ENCODE data around the gene EHD1.
A peak's percentile ranks its signal among the peaks of the same experiment; 100 is the strongest.
"Not testable (repeated sequence)": the region's sequence is repeated elsewhere in the genome, so short reads cannot be mapped to it uniquely, and the experiment has no call there.

Gene EHD1

DNA sequence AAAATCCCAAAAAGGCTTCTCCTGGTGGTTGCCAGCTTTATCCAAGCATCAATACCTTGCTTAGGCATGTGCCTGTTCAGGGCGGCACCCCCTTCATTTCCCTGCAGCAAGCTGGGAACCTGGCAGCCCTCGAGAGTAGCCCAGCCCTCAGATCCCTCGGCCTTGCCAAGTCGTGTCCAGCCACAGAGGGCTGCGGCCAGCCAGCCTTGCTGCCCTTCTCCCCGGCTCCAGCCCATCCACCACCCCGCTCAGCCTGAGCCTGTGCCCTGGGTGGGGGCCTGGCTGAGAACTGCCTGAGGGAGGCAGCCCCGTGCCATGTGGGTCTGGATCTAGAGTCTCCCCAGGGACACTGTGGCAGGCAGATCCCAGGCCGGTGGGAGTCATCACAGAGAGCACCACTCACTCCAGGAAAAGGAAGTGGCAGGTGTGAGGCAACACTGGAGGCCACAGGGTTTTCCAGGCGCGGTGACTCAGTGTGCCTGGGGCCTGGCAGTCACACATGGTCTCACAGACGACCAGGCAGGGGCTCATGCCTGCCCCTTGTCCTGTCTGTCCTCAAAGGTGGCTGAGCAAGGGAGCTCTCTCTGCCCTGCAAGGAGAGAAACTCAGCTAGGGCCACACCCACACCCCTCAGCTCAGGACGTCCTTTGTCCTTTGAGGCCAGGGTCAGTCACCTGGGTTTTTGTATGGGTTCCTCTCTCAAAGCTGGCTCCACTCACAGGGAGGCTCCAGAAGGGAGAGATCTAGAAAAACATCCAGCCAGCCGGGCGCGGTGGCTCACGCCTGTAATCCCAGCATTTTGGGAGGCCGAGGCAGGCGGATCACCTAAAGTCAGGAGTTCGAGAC lies 21.8 kb downstream of the EHD1 start:
- peak; percentile 83 to 93 for DNase-seq

DNA sequence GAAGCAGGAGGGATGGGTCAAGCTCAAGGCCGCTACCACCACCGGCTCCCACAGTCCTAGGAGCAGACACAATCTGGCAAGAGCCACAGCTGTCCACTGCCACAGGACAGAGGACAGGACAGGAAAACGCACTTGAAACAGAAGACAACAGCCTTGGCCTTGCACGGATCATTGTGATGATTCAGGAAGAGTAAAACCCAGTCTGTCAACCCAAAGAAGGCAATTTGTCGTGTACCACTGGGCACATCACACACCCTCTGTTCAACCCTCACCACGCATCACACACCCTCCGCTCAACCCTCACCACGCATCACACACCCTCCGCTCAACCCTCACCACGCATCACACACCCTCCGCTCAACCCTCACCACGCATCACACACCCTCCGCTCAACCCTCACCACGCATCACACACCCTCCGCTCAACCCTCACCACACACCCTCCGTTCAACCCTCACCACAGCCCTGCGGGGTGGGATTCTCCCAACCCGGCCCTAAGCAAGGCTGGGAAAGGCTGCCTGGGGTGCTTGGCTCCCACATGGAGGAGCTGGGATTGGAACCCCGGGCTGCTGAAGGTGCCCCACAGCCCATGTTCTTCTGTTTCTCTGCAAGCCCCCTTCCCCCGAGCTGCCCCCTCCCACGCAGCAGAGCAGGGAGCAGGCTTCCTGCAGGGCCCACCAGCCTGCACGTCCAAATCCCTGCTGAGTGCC lies 22.7 kb downstream of the EHD1 start:
- no peak for DNase-seq

- peak; percentile 64 to 67 for DNase-seq
Observed at GRCh38 chr11:64854534-64855502, 23.6 kb downstream of the EHD1 start.

- no peak for DNase-seq
Observed at GRCh38 chr11:64854157-64854533, 24.3 kb downstream of the EHD1 start.

- no peak for DNase-seq
Observed at GRCh38 chr11:64853709-64854108, 24.7 kb downstream of the EHD1 start.

- peak; percentile 34 to 70 for DNase-seq
Observed at GRCh38 chr11:64852804-64853509, 25.5 kb downstream of the EHD1 start.

DNA sequence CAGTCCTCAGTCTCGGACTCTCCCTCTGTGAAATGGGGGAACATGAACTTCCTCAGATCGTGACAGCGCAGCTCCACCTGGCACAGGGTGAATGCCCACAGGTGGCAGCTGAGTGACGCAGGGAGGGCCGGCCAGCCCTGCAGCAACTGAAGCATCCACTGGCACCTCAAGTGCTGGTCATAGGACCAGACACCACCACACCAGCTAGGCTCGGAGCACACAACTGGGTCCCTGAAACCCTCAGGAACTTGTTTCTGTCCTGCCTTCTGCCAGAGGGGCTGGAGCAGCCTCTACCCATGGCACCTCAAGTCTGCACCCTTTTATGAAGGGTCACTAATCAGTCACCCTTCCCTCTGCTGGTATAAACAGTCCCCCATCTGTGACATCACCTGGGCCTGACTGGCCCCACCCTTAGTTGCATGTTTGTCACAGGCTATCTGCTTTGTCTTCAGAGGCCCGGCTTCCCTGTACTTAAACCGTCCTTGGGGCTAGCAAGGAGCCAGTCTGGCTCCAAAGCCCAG lies 26.5 kb downstream of the EHD1 start:
- no peak for DNase-seq

DNA sequence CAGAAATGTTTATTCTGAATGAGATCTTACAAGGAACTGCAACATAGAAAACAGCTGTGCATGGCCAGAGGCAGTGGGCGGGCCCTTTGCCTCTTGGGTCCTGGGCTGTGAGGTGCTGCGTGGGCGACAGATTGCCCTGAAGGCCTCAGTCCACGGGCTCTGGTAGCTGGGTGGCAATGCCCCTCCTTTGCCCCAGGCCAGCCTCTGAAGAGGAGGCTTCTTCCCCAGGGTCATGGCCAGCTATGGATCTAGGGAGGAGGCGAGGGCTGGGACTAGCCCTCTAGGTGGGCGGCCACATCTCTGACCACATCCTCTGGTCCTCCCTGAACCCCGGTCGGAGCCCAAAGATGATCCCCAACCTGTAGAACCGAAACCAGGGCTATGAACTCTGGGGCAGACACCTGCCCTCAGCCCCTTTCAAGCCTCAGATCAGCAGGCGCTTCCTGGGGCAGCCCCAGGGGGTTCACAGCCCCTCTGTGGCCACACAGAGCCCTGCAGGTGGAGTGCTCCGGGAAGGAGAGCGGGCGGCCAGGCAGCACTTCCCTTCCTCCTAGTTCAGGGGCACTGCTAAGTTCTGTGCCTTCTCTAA lies 27.3 kb downstream of the EHD1 start:
- peak; percentile 25 to 68 for DNase-seq

- no peak for DNase-seq
Observed at GRCh38 chr11:64849598-64850356, 28.6 kb downstream of the EHD1 start.

DNA sequence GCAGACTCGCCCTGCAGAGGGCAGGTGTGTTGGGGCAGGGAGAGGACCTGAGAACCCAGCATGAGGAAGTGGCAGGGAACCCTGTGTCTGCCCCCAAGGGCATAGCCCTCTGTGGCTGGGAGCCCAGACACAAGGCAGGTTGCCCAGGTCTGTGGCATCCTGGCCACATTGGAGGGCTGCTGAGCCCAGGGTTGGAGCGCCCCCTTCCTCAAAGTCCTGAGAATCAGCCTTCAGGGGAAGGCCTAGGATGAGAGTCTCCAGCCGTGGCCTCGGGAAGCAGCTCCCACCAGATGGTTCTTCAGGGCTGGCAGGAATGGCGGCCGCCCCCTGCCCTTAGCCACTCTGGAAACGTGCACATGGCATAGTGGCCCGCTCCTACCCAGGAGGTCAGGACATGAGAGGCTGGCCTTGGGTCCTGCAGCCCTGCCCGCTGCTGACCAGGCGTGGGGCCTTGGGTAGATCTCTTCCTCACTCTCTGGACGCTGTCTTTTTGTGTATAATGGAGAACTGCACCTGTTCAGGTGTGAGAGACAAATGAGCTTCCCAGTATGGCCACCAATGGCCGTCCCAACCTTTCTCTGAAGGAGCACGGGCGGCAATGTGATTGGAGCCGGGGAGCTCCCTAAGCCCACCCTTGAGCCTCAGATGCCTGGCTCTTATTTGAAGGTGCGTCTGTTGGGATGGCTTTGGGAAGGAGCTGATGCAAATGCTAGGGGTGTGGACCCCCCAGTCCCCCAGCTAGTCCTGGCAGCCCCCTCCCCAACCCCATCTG lies 29.4 kb downstream of the EHD1 start:
- DNase-seq, result no peak

DNA sequence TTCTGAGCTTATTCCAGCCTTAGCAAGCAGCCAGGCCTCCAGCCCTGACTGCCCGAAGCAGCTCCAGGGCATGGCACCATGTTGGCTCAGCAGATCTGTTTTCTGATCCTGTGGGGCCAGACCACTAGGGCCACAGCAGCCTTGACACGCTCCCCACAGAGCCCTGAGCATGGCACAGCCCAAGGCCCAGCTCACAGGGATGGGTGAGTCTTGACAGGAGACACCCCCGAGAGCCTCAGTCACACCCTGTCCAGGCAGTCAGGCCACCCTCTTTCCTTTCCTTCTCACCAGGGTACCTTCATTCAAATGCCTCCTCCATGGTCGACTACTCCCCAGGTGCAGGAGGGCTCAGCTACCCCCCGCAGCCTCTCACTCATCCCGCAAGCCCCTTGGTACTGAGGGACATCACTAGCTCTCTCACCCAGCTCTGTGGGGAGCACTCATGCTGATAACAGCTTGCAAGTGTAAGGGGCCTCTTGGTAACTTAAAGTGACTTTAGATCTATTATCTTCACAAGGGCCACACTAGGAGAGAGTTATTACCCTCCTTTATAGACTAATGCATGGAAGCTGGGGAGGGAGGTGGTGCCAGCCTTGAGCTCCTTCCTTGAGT lies 30.1 kb downstream of the EHD1 start:
- no peak for DNase-seq

GRCh38 chr11:64846998-64847666 lies 31.3 kb downstream of the EHD1 start:
- DNase-seq, result peak; percentile 92

DNA sequence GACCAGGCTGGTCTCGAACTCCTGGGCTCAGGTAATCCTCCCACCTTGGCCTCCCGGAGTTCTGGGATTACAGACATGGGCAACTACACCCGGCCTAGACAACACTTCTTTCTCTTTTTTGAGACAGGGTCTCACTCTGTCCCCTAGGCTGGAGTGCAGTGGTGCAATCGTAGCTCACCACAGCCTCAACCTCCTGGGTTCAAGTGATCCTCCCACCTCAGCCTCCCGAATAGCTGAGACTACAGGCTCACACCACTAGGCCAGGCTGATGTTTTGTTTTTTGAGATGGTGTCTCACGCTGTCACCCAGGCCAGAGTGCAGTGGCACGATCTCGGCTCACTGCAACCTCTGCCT lies 32.7 kb downstream of the EHD1 start:
- DNase-seq, result not testable (repeated sequence)

- DNase-seq, result no peak
Observed at GRCh38 chr11:64845129-64845775, 33.2 kb downstream of the EHD1 start.

- DNase-seq, result peak; percentile 62 to 72
Observed at GRCh38 chr11:64844330-64845128, 33.9 kb downstream of the EHD1 start, which contains the start of gene CDC42BPG. Gene CDC42BPG (minus strand): TSS chr11:64844653. CDS start chr11:64844569, 84 bp downstream.

- DNase-seq, result no peak
Observed at GRCh38 chr11:64843686-64844329, 34.6 kb downstream of the EHD1 start.
